Activated CD4-positive, alpha-beta memory T cell treated with anti-CD3 and anti-CD28 coated beads, Interleukin-2, amount 10 ng/mL, durations not matched to agents 7 days and 5 days (primary cell): Measurements from ENCODE around the gene PLK4. TPM values are rescaled to one million over a fixed set of nuclear protein-coding genes. Genes with fewer than 3 reads are reported as not detected.

Experiments
- CTCF ChIA-PET: fragments of 350-600 bp; sonication (Branson Sonifier 250); formaldehyde crosslinking; loops from one replicate; lab custom pipeline; 2021; ENCODE audit warnings: antibody characterized with exemption, inconsistent platforms; lab: Charles Lee
- POLR2A ChIA-PET: fragments of 350-600 bp; sonication (Branson Sonifier 250); formaldehyde crosslinking; loops from one replicate; lab custom pipeline; 2021; ENCODE audit warnings: antibody characterized with exemption; lab: Charles Lee
- DNase-seq: peaks from one replicate; pipeline ENCODE4 v3.0.0-alpha.2; 2020
- H3K27ac Mint-ChIP-seq: one replicate; pipeline ENCODE4 v1.8.0; 2021; ENCODE audit warnings: mild to moderate bottlenecking, mixed read lengths
- H3K27me3 Mint-ChIP-seq: one replicate; pipeline ENCODE4 v1.8.0; 2021; ENCODE audit warnings: mixed read lengths
- H3K36me3 Mint-ChIP-seq: one replicate; pipeline ENCODE4 v1.8.0; 2021; ENCODE audit warnings: low read depth, mixed read lengths
- H3K4me1 Mint-ChIP-seq: one replicate; pipeline ENCODE4 v1.8.0; 2021; ENCODE audit warnings: mixed read lengths
- H3K4me3 Mint-ChIP-seq: one replicate; pipeline ENCODE4 v1.8.0; 2021; ENCODE audit warnings: mild to moderate bottlenecking, mixed read lengths
- H3K9me3 Mint-ChIP-seq: one replicate; pipeline ENCODE4 v1.8.0; 2021; ENCODE audit warnings: mixed read lengths
- total RNA-seq, 2 experiments: library from RNA; stranded (reverse); gene quantifications; one replicate each; pipeline ENCODE4 v1.2.3, GENCODE V29; 2021

The PLK4 gene
- total RNA-seq, result 10 to 100 TPM; 43.8 to 45.7 TPM

- CTCF ChIA-PET, result interaction anchor here (1.7 to 1.9 kb wide), 2 partner anchors 9 to 84 kb away, joined by 6 to 10 read pairs; partner anchors contain the start of genes ABHD18 and MFSD8
- Mint-ChIP-seq H3K9me3 (no peaks in the 10 kb centered on the region), H3K36me3 (peaks cover 26% of the 10 kb centered on the region), H3K27me3 (no peaks in the 10 kb centered on the region), H3K4me3 (peak within 1 kb of the TSS; percentile 95), H3K27ac (peak within 1 kb of the TSS; percentile 93), H3K4me1 (peaks cover 58% of the 10 kb centered on the region)
- peak; percentile 97 for DNase-seq
- POLR2A ChIA-PET, result interaction anchor here (0.9 to 2.6 kb wide), 21 partner anchors 8 to 1213 kb away, joined by 3 to 77 read pairs (median 4); partner anchors contain the start of genes ABHD18, HSPA4L, JADE1 and LARP1B
These were observed at the start of gene PLK4 for GRCh38 chr4:127880763-127881562. Gene PLK4 (plus strand): TSS chr4:127880893. CDS start chr4:127881135, 242 bp downstream.

- H3K4me3 Mint-ChIP-seq, result no peak overlapping the region
- no peak for DNase-seq
- H3K27ac Mint-ChIP-seq, result no peak overlapping the region
- no peaks in the 10 kb centered on the region for H3K4me1 Mint-ChIP-seq
- H3K36me3 Mint-ChIP-seq, result no peaks in the 10 kb centered on the region
- CTCF ChIA-PET, result no interaction called here
- POLR2A ChIA-PET, result interaction anchor here (1.0 kb wide), 1 partner anchor 16 kb away, joined by 3 read pairs; no protein-coding TSS in a partner anchor
- H3K9me3 Mint-ChIP-seq, result no peaks in the 10 kb centered on the region
- peaks cover 4% of the 10 kb centered on the region for H3K27me3 Mint-ChIP-seq
These were observed 48.1 kb upstream of the PLK4 start for GRCh38 chr4:127832585-127832984.

GRCh38 chr4:127843704-127844600 is 36.7 kb upstream of the PLK4 start:
- H3K4me1 Mint-ChIP-seq, result no peaks in the 10 kb centered on the region
- CTCF ChIA-PET, result no interaction called here
- H3K36me3 Mint-ChIP-seq, result peaks cover 10% of the 10 kb centered on the region
- peaks cover 16% of the 10 kb centered on the region for H3K9me3 Mint-ChIP-seq
- POLR2A ChIA-PET, result no interaction called here
- no peak overlapping the region for H3K4me3 Mint-ChIP-seq
- H3K27ac Mint-ChIP-seq, result no peak overlapping the region
- H3K27me3 Mint-ChIP-seq, result no peaks in the 10 kb centered on the region
- DNase-seq, result no peak

GRCh38 chr4:127844601-127845116 is 36.0 kb upstream of the PLK4 start:
- H3K4me3 Mint-ChIP-seq, result no peak overlapping the region
- peaks cover 14% of the 10 kb centered on the region for H3K36me3 Mint-ChIP-seq
- ChIA-PET CTCF (no interaction called here), POLR2A (no interaction called here)
- H3K9me3 Mint-ChIP-seq, result peaks cover 21% of the 10 kb centered on the region
- no peaks in the 10 kb centered on the region for H3K27me3 Mint-ChIP-seq
- DNase-seq, result no peak
- no peaks in the 10 kb centered on the region for H3K4me1 Mint-ChIP-seq
- no peak overlapping the region for H3K27ac Mint-ChIP-seq

GRCh38 chr4:127846061-127846460 is 34.6 kb upstream of the PLK4 start:
- Mint-ChIP-seq H3K9me3 (peaks cover 32% of the 10 kb centered on the region), H3K4me3 (no peak overlapping the region), H3K27ac (no peak overlapping the region), H3K27me3 (no peaks in the 10 kb centered on the region), H3K4me1 (no peaks in the 10 kb centered on the region), H3K36me3 (peaks cover 22% of the 10 kb centered on the region)
- ChIA-PET POLR2A (no interaction called here), CTCF (no interaction called here)
- no peak for DNase-seq

GRCh38 chr4:127846765-127847164 is 33.9 kb upstream of the PLK4 start:
- Mint-ChIP-seq H3K27ac (no peak overlapping the region), H3K4me1 (no peaks in the 10 kb centered on the region), H3K36me3 (peaks cover 22% of the 10 kb centered on the region), H3K4me3 (no peak overlapping the region), H3K27me3 (no peaks in the 10 kb centered on the region), H3K9me3 (peaks cover 35% of the 10 kb centered on the region)
- ChIA-PET CTCF (no interaction called here), POLR2A (no interaction called here)
- DNase-seq, result no peak

- no peak for DNase-seq
- H3K27me3 Mint-ChIP-seq, result no peaks in the 10 kb centered on the region
- POLR2A ChIA-PET, result interaction anchor here (1.0 kb wide), 1 partner anchor 17 kb away, joined by 3 read pairs; no protein-coding TSS in a partner anchor
- CTCF ChIA-PET, result no interaction called here
- no peak overlapping the region for H3K4me3 Mint-ChIP-seq
- H3K9me3 Mint-ChIP-seq, result peaks cover 46% of the 10 kb centered on the region
- H3K4me1 Mint-ChIP-seq, result no peaks in the 10 kb centered on the region
- H3K27ac Mint-ChIP-seq, result no peak overlapping the region
- peaks cover 22% of the 10 kb centered on the region for H3K36me3 Mint-ChIP-seq
These were observed 31.0 kb upstream of the PLK4 start for GRCh38 chr4:127849505-127850234.

- Mint-ChIP-seq H3K27me3 (no peaks in the 10 kb centered on the region), H3K4me1 (no peaks in the 10 kb centered on the region), H3K27ac (no peak overlapping the region), H3K4me3 (no peak overlapping the region), H3K36me3 (peaks cover 17% of the 10 kb centered on the region), H3K9me3 (peaks cover 42% of the 10 kb centered on the region)
- DNase-seq, result no peak
- POLR2A ChIA-PET, result no interaction called here
- CTCF ChIA-PET, result no interaction called here
These were observed 28.0 kb upstream of the PLK4 start for GRCh38 chr4:127852661-127853060.

GRCh38 chr4:127856196-127856812 is 24.4 kb upstream of the PLK4 start:
- Mint-ChIP-seq H3K9me3 (peaks cover 30% of the 10 kb centered on the region), H3K4me3 (no peak overlapping the region), H3K36me3 (no peaks in the 10 kb centered on the region), H3K4me1 (no peaks in the 10 kb centered on the region), H3K27ac (no peak overlapping the region), H3K27me3 (no peaks in the 10 kb centered on the region)
- POLR2A ChIA-PET, result no interaction called here
- DNase-seq, result no peak
- CTCF ChIA-PET, result interaction anchor here (0.6 kb wide), 1 partner anchor 202 kb away, joined by 4 read pairs; no protein-coding TSS in a partner anchor

- no peak overlapping the region for H3K27ac Mint-ChIP-seq
- no peak for DNase-seq
- H3K4me3 Mint-ChIP-seq, result no peak overlapping the region
- no peaks in the 10 kb centered on the region for H3K4me1 Mint-ChIP-seq
- no peaks in the 10 kb centered on the region for H3K27me3 Mint-ChIP-seq
- CTCF ChIA-PET, result interaction anchor here (0.6 kb wide), 1 partner anchor 201 kb away, joined by 4 read pairs; no protein-coding TSS in a partner anchor
- peaks cover 26% of the 10 kb centered on the region for H3K9me3 Mint-ChIP-seq
- no peaks in the 10 kb centered on the region for H3K36me3 Mint-ChIP-seq
- POLR2A ChIA-PET, result no interaction called here
These were observed 23.8 kb upstream of the PLK4 start for GRCh38 chr4:127856813-127857447.

- Mint-ChIP-seq H3K27me3 (no peaks in the 10 kb centered on the region), H3K27ac (no peak overlapping the region), H3K4me1 (no peaks in the 10 kb centered on the region), H3K9me3 (peaks cover 23% of the 10 kb centered on the region), H3K4me3 (no peak overlapping the region), H3K36me3 (no peaks in the 10 kb centered on the region)
- no peak for DNase-seq
- CTCF ChIA-PET, result no interaction called here
- POLR2A ChIA-PET, result no interaction called here
These were observed 23.1 kb upstream of the PLK4 start for GRCh38 chr4:127857641-127858040.

GRCh38 chr4:127868196-127868595 is 12.5 kb upstream of the PLK4 start:
- no peak for DNase-seq
- POLR2A ChIA-PET, result no interaction called here
- Mint-ChIP-seq H3K27ac (no peak overlapping the region), H3K36me3 (peaks cover 7% of the 10 kb centered on the region), H3K27me3 (no peaks in the 10 kb centered on the region), H3K9me3 (peaks cover 2% of the 10 kb centered on the region), H3K4me3 (no peak overlapping the region), H3K4me1 (peaks cover 5% of the 10 kb centered on the region)
- CTCF ChIA-PET, result no interaction called here
